Muscle layer of duodenum (tissue), 2 donors: ENCODE results near the gene NEGR1.

Experiments used
- H3K27ac ChIP-seq: one replicate; pipeline ENCODE4 v1.7.0; 2013; ENCODE audit warnings: mild to moderate bottlenecking, low read length
- H3K27me3 ChIP-seq: one replicate; pipeline ENCODE4 v1.7.0; 2013; ENCODE audit warnings: low read depth, mild to moderate bottlenecking, control low read depth, low read length
- H3K36me3 ChIP-seq, 2 donors: one replicate each; pipeline ENCODE4 v1.7.0; 2013; ENCODE audit warnings: low read length in 2 of 2, control low read depth in 1 of 2, mild to moderate bottlenecking in 1 of 2; ENCODE audit not compliant: insufficient read depth in 2 of 2, control insufficient read depth in 1 of 2
- H3K4me1 ChIP-seq, 2 donors: one replicate each; pipeline ENCODE4 v1.7.0; 2013; ENCODE audit warnings: low read length in 2 of 2, mild to moderate bottlenecking in 2 of 2, control low read depth in 1 of 2, moderate library complexity in 1 of 2; ENCODE audit not compliant: insufficient read depth in 2 of 2, control insufficient read depth in 1 of 2
- H3K4me3 ChIP-seq, 2 donors: one replicate each; pipeline ENCODE4 v1.7.0; 2013; ENCODE audit warnings: low read length in 2 of 2, low read depth in 1 of 2, mild to moderate bottlenecking in 1 of 2
- H3K9me3 ChIP-seq, 2 donors: one replicate each; pipeline ENCODE4 v1.7.0; 2013; ENCODE audit warnings: low read length in 2 of 2, control low read depth in 1 of 2, mild to moderate bottlenecking in 1 of 2; ENCODE audit not compliant: control insufficient read depth in 1 of 2
- donor health status: healthy.

Gene NEGR1

GRCh38 chr1:72282271-72283021, at the start of gene NEGR1:
TSS of gene NEGR1 (minus strand) at chr1:72282539.
- Histone ChIP-seq H3K27ac (peak within 1 kb of the TSS; percentile 91), H3K27me3 (no peaks in the 10 kb centered on the region), H3K9me3 (no peaks in the 10 kb centered on the region), H3K4me1 (peaks cover 0 to 16% of the 10 kb centered on the region in 2 donors), H3K4me3 (peak within 1 kb of the TSS; percentile 84 to 91), H3K36me3 (peaks cover 0 to 8% of the 10 kb centered on the region in 2 donors)

- Histone ChIP-seq H3K4me1 (no peaks in the 10 kb centered on the region), H3K9me3 (no peaks in the 10 kb centered on the region), H3K27me3 (no peaks in the 10 kb centered on the region), H3K27ac (no peak overlapping the region), H3K36me3 (no peaks in the 10 kb centered on the region), H3K4me3 (no peak overlapping the region)
These were observed 44.2 kb upstream of the NEGR1 start for GRCh38 chr1:72326494-72326893.

GRCh38 chr1:72324451-72324850, 42.1 kb upstream of the NEGR1 start:
- no peaks in the 10 kb centered on the region for H3K4me1 ChIP-seq
- no peak overlapping the region for H3K27ac ChIP-seq
- H3K4me3 ChIP-seq = no peak overlapping the region

GRCh38 chr1:72322910-72323309, 40.6 kb upstream of the NEGR1 start:
- Histone ChIP-seq H3K4me3 (no peak overlapping the region), H3K27me3 (no peaks in the 10 kb centered on the region), H3K27ac (no peak overlapping the region), H3K4me1 (no peaks in the 10 kb centered on the region), H3K9me3 (no peaks in the 10 kb centered on the region), H3K36me3 (no peaks in the 10 kb centered on the region)

More at GRCh38 chr1:72324451-72324850, 42.1 kb upstream of the NEGR1 start:
- no peaks in the 10 kb centered on the region for H3K27me3 ChIP-seq
- H3K9me3 ChIP-seq = no peaks in the 10 kb centered on the region
- H3K36me3 ChIP-seq = no peaks in the 10 kb centered on the region

GRCh38 chr1:72296501-72296900, 14.2 kb upstream of the NEGR1 start:
- Histone ChIP-seq H3K4me3 (no peak overlapping the region), H3K36me3 (no peaks in the 10 kb centered on the region), H3K27me3 (no peaks in the 10 kb centered on the region), H3K27ac (no peak overlapping the region), H3K9me3 (peaks cover 0 to 8% of the 10 kb centered on the region in 2 donors), H3K4me1 (no peaks in the 10 kb centered on the region)

GRCh38 chr1:72288886-72289285, 6.5 kb upstream of the NEGR1 start:
- H3K4me1 ChIP-seq = peaks cover 0 to 6% of the 10 kb centered on the region in 2 donors
- H3K27me3 ChIP-seq = no peaks in the 10 kb centered on the region
- H3K27ac ChIP-seq = no peak overlapping the region
- peaks cover 0 to 5% of the 10 kb centered on the region in 2 donors for H3K9me3 ChIP-seq
- peaks cover 0 to 6% of the 10 kb centered on the region in 2 donors for H3K36me3 ChIP-seq
- H3K4me3 ChIP-seq = no peak overlapping the region

- Histone ChIP-seq H3K9me3 (no peaks in the 10 kb centered on the region), H3K27ac (no peak overlapping the region), H3K27me3 (no peaks in the 10 kb centered on the region), H3K36me3 (peaks cover 0 to 8% of the 10 kb centered on the region in 2 donors), H3K4me1 (peaks cover 0 to 6% of the 10 kb centered on the region in 2 donors), H3K4me3 (no peak overlapping the region)
These were observed 4.1 kb upstream of the NEGR1 start for GRCh38 chr1:72286401-72286800.

- Histone ChIP-seq H3K36me3 (peaks cover 0 to 8% of the 10 kb centered on the region in 2 donors), H3K4me3 (peak overlapping the region; percentile 84 to 91), H3K27ac (peak overlapping the region; percentile 91), H3K4me1 (peaks cover 0 to 9% of the 10 kb centered on the region in 2 donors), H3K9me3 (no peaks in the 10 kb centered on the region), H3K27me3 (no peaks in the 10 kb centered on the region)
These were observed 2.7 kb upstream of the NEGR1 start for GRCh38 chr1:72285074-72285425.

- H3K9me3 ChIP-seq = no peaks in the 10 kb centered on the region
- peaks cover 0 to 11% of the 10 kb centered on the region in 2 donors for H3K4me1 ChIP-seq
- H3K36me3 ChIP-seq = peaks cover 0 to 8% of the 10 kb centered on the region in 2 donors
- H3K27ac ChIP-seq = peak overlapping the region; percentile 91
- peak overlapping the region; percentile 84 to 91 for H3K4me3 ChIP-seq
- H3K27me3 ChIP-seq = no peaks in the 10 kb centered on the region
These were observed 2.2 kb upstream of the NEGR1 start for GRCh38 chr1:72284348-72285073.

- H3K4me3 ChIP-seq = peak overlapping the region; percentile 84 to 91
- peaks cover 0 to 16% of the 10 kb centered on the region in 2 donors for H3K4me1 ChIP-seq
These were observed 1.7 kb upstream of the NEGR1 start for GRCh38 chr1:72284084-72284347.

GRCh38 chr1:72283307-72284083, 1.2 kb upstream of the NEGR1 start:
- H3K36me3 ChIP-seq = peaks cover 0 to 8% of the 10 kb centered on the region in 2 donors
- peak overlapping the region; percentile 91 for H3K27ac ChIP-seq
- peak overlapping the region; percentile 84 to 91 for H3K4me3 ChIP-seq
- H3K9me3 ChIP-seq = no peaks in the 10 kb centered on the region
- peaks cover 0 to 16% of the 10 kb centered on the region in 2 donors for H3K4me1 ChIP-seq
- no peaks in the 10 kb centered on the region for H3K27me3 ChIP-seq

More at GRCh38 chr1:72284084-72284347, 1.7 kb upstream of the NEGR1 start:
- H3K27ac ChIP-seq = peak overlapping the region; percentile 91
- peaks cover 0 to 8% of the 10 kb centered on the region in 2 donors for H3K36me3 ChIP-seq
- no peaks in the 10 kb centered on the region for H3K9me3 ChIP-seq
- H3K27me3 ChIP-seq = no peaks in the 10 kb centered on the region
